Fibroblast of pulmonary artery (primary cell): ENCODE data around the gene SERPINB12.
A peak's percentile ranks its signal among the peaks of the same experiment; 100 is the strongest.

Experiments used
- DNase-seq: peaks from one replicate; pipeline ENCODE4 v3.0.0-alpha.2; 2010; ENCODE audit warnings: low read depth
- H3K4me3 ChIP-seq: replicated peaks from 2 replicates; pipeline ENCODE4 v1.5.1; 2011; ENCODE audit warnings: low read depth, mild to moderate bottlenecking, control low read depth, low read length, moderate library complexity
- TF ChIP-seq, protein P1 (sequence below): IDR thresholded peaks from 2 replicates; pipeline ENCODE4 v1.5.1; 2011; ENCODE audit warnings: mild to moderate bottlenecking, control low read depth, low read length, inconsistent platforms; ENCODE audit errors: missing control alignments

Gene SERPINB12

DNA sequence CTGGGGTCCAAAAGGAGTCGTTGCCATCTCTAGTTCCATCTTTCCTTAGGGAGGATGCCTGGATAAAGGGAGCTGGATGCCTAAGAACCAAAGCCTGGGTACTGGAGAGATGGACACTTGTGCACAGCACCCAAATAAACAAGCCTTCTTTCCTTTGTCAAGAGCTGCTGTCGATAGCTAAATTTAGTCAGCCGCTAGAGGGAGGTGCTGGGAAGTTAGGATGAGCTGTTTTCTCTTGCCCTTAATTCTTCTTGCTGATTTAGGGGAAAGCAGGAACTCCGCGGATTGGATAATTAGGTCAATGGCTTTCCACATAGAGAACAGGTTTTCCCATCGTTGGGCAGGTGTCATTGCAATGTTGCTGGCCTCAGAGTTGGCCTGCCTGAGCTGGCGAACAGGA is 30.9 kb upstream of the SERPINB12 start:
- no peak overlapping the region for H3K4me3 ChIP-seq
- DNase-seq = peak; percentile 63
- TF ChIP-seq, protein P1, sequence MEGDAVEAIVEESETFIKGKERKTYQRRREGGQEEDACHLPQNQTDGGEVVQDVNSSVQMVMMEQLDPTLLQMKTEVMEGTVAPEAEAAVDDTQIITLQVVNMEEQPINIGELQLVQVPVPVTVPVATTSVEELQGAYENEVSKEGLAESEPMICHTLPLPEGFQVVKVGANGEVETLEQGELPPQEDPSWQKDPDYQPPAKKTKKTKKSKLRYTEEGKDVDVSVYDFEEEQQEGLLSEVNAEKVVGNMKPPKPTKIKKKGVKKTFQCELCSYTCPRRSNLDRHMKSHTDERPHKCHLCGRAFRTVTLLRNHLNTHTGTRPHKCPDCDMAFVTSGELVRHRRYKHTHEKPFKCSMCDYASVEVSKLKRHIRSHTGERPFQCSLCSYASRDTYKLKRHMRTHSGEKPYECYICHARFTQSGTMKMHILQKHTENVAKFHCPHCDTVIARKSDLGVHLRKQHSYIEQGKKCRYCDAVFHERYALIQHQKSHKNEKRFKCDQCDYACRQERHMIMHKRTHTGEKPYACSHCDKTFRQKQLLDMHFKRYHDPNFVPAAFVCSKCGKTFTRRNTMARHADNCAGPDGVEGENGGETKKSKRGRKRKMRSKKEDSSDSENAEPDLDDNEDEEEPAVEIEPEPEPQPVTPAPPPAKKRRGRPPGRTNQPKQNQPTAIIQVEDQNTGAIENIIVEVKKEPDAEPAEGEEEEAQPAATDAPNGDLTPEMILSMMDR = peak; percentile 78

DNA sequence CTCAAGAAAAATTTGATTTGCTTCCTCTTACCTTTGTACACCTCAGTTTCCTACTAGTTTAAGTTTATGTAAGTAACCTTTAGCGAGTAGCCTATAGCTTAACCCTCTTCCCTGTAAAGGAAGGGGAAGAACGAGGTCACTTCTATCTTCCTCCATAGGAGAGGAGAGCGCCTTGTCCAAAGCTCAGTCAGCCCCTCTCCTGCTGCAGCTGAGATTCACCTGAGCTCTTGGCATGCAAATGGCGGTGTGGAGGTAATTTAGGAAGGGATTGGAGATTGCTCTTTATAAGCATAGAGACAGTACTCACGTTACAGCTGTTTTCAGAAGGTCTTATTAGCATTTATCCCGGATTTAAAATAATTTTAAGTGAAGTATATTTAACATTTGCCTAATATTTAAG is 27.8 kb upstream of the SERPINB12 start:
- H3K4me3 ChIP-seq = no peak overlapping the region
- DNase-seq = no peak
- TF ChIP-seq, protein P1 = no peak

DNA sequence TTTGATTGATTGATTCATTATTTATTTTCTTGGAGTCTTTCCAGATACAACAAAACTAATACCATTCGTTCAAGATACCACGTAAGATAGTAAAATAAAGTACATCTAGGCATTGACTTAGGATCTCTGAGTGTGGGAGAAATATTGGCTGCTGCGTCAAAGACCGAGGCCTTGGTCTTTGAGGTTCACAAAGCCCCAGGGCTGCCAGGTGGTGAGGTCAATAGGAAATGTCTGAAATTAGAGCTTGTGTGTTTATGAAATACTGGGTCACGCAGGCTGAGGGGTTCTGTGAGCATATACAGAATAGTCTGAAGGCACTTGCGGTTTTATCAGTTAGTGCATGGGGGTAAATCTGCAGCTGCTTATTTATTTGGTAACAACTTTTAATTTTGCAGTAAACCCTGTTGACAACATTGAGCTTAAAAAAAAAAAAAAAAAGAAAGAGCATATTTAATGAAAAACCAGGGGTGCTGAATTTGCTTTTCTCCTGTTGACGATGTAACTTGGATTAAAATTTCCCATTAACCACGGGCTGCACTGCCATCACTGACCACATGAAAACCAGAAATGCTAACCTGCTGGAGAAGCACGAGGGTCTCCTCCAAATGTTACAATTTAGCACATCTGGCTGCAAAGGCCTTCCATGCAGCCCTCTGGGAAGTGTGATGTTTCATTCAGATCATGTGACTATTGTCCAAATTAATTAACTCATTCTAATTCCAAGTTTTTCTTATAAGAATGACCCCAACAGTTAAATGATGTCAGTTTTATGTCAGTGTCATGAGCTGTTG is 27.1 kb upstream of the SERPINB12 start:
- TF ChIP-seq, protein P1 = peak; percentile 18
- DNase-seq = no peak
- no peak overlapping the region for H3K4me3 ChIP-seq

DNA sequence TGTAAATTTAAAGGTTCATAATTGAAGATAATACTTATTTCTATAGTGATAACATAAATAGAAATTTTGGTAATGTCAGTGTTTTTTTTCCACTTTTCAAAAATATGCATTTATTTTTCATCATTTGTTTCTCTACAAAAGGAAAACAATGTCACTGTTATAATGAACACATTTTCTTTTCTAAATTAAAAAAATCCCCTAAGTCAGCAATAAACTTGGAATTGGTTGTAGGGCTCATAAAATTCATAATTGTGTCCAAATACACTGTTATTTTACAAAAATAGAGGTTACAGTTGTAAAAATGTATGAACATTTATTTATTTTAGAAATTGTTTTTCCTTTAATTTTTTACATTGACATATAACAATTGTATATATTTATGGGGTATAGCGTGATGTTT is 26.4 kb upstream of the SERPINB12 start:
- H3K4me3 ChIP-seq = no peak overlapping the region
- TF ChIP-seq, protein P1 = no peak
- DNase-seq = no peak

DNA sequence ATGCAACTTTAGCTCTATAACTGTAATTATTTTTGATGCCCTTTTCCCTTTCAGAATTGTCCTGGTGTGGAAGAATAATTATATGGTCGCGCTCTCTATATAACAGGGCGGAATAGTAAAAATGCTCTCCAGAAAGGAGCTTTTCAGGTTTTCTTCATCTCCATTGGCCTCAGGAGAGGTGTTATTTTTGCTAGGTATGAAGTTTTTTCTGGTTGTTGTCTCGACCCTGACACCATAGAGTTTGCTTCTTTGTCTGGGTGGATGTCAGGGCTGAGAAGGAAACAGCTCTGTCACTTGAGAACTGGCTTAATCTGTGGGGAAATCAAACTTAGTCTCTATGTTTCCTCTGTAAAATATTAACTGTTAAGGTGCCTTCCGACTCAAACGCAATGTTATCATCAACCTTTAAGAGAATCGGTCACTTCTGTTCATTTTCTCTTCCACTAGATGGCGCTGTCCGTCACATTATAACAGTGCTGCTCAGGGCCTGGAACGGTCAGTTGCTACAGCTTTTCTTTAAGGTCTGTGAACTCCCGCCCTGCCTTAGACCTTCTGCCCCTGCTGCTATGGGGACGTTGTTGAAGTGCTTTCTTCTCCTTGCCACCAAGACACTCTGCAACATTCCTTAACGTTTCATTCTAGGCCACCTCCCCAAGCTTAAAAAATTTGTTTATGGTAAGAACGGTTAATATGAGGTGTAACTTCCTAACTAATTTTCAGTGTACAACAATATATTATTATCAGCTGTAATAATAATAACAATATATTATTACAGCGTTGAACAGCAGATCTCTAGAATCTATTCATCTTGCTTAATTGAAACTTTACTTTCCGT is 23.8 kb upstream of the SERPINB12 start:
- TF ChIP-seq, protein P1 = peak; percentile 70
- no peak overlapping the region for H3K4me3 ChIP-seq
- peak; percentile 81 for DNase-seq

DNA sequence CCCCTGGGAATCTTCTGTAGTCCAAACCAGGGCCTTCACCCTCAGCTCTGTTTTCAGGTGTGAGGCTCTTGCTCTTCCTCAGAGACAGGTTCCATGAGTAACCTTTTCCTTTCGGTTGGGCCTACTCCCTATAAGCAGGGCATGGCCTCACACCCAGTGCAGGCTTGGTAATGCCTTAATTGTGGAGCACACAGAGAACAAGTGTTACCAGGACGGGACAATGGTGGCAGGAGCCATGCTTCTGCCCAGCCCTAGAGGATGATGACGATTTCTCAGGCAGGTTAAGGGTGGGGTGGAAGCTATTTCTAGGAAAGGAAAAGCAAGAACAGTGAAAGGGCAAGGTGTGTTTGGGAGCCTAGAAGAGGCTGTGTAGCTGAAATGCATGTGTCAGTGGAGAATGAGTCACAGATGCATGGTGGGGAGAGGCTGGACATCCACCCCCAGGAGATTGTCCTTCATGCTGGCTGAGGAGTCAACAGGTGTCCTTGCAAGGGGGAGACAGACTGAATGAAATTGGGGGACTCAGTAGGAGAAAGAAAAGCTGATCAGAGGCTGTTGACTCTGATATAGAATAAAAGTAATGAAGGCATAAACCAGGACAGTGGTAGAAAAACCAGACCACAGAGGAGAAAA is 22.0 kb upstream of the SERPINB12 start:
- TF ChIP-seq, protein P1 = no peak
- no peak for DNase-seq
- H3K4me3 ChIP-seq = no peak overlapping the region
